ENCODE measurements around the gene HOXD9.

The HOXD9 gene

DNA sequence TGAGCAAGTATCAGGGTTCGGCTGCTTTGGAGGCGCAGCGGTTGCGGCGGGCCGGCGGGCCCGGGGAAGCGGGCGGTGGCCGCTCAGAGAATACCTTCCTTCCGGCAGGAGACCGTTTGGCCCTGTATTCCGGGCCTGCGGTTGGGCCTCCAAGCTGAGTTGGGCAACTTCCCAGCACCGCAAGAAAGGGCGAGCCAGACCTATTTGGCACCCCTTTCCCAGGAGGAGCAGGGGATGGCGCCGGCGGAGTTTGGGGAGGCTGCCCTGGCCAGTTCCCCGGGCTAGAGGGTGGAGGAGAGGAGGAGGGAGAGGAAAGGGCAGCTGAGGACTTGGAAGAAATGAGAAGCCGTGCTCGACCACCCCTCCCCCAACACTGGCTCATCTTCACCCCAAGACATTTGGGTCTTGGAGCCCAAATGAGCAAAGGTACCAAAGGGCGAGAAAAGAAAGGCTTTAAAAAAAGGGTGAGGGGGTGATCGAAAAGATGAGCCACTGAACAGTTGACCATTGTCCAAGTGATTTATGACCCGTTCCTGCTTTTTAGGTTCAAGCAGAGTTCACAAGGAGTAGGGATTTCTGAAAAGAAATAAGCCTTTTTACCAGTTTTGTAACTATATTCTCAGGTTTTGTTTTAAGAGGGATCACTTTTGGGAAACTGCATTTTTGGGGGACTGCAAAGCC lies 43.0 kb downstream of the HOXD9 start:
- DNase-seq (ENCODE audit: low read depth in 3 of 3), result no peak

DNA sequence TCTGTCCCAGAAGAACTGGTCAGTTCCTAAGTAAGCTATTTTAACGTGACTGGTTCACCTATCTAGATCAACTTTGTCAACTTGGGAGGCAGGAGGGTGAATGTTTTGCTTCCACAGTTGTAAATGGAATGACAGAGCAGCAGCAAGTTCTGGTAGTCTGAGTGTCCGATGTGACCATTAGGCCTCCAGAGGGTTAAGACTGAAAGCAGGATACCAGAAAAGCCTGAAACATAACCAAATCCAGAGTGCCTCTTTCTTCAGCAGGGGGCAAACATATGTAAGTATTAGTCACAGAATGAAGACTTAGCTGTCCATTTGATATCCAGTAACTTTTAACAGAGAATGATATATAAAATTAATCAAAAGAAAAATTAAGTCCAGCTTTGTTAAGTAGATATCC lies 43.8 kb downstream of the HOXD9 start:
- no peak for DNase-seq (ENCODE audit: low read depth in 3 of 3)

DNA sequence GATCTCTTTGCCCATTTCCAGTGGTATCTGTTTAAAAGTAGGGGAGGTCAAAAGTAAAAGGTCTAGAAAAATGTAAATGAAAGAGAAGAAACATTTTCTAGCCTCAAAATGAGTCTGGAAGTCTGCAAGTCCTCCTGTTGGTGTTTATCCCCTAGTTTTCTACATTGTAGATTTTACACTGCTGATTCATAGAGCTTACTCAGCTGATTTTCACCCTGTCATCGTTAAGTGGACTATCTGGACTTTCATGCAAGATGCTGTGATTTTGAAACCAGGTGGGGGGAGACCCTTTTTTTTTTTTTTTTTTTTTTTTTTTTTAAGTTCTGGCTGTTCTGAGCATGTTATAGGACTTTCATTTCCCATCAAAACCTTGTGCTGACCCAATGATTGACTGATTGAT lies 44.9 kb downstream of the HOXD9 start:
- DNase-seq (ENCODE audit: low read depth in 3 of 3), result no peak

DNA sequence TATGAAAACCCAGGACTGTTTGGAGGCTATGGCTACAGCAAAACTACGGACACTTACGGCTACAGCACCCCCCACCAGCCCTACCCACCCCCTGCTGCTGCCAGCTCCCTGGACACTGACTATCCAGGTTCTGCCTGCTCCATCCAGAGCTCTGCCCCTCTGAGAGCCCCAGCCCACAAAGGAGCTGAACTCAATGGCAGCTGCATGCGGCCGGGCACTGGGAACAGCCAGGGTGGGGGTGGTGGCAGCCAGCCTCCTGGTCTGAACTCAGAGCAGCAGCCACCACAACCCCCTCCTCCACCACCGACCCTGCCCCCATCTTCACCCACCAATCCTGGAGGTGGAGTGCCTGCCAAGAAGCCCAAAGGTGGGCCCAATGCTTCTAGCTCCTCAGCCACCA lies 46.7 kb downstream of the HOXD9 start:
- DNase-seq (ENCODE audit: low read depth in 3 of 3), result no peak

DNA sequence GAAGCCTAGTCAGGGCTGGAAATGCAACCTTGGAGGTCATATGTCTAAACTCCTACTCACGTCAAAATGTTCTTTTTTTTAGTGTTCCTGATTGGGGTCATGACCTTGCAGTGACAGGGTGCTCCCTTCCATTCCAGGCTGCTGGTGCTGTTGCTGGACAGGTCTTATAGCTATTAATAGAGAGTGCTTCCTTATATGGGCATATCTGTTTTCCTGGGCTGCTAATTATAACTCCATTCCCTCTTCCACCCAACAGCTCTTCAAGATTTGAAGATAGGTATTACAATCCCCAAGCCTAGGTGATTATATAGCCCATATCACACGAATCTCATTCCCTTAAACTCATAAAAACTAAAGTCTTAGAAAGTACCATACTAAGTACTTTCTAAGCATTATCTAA lies 47.2 kb downstream of the HOXD9 start:
- DNase-seq (ENCODE audit: low read depth in 3 of 3), result no peak

DNA sequence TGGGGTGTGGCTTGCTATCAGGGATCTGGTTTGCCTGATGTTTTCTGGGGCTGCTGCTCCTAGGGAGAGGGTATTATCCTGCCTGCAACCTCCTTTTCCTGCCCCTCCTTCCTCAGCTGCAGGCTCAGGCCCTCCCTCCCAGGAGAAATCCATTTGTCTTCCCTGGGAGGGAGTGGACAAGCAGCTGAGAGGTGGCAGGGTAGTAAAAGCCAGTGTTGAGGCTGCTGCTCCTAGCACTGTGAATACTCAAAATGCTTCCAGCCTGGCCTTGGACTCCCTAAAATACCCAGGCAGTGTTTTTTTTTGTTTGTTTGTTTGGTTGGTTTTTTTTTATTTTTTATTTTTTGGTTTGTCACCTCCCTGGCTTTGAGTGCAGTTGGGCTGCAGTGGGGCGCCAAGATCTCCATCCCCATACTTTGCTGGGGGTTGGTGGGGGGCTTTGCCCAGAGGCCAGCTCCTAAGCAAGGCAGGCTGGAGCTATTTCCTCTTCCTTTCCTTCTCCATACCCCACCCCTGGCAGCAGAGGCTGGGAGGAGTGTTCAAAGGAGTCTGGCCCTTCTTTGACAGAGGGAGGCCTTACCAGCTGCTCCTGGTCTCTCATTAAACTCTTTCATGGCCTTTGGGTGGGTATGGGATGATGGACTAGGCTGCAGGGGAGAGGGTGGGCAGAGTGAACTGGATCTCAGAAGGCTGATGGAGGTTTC lies 48.2 kb downstream of the HOXD9 start:
- DNase-seq (ENCODE audit: low read depth in 3 of 3), result no peak

DNA sequence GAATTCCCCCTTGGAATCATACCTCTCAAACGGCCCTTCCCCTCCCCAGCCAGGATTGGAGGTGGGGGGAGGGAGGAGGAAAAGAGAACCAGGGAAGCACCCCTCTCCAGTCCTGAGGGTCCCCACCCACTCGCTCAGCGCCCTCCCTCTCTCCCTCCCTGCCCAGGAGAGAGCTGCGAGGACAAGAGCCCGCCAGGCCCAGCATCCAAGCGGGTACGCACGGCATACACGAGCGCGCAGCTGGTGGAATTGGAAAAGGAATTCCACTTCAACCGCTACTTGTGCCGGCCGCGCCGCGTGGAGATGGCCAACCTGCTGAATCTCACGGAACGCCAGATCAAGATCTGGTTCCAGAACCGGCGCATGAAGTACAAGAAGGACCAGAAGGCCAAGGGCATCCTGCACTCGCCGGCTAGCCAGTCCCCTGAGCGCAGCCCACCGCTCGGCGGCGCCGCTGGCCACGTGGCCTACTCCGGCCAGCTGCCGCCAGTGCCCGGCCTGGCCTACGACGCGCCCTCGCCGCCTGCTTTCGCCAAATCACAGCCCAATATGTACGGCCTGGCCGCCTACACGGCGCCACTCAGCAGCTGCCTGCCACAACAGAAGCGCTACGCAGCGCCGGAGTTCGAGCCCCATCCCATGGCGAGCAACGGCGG lies 49.0 kb downstream of the HOXD9 start:
- no peak for DNase-seq (ENCODE audit: low read depth in 3 of 3)

DNA sequence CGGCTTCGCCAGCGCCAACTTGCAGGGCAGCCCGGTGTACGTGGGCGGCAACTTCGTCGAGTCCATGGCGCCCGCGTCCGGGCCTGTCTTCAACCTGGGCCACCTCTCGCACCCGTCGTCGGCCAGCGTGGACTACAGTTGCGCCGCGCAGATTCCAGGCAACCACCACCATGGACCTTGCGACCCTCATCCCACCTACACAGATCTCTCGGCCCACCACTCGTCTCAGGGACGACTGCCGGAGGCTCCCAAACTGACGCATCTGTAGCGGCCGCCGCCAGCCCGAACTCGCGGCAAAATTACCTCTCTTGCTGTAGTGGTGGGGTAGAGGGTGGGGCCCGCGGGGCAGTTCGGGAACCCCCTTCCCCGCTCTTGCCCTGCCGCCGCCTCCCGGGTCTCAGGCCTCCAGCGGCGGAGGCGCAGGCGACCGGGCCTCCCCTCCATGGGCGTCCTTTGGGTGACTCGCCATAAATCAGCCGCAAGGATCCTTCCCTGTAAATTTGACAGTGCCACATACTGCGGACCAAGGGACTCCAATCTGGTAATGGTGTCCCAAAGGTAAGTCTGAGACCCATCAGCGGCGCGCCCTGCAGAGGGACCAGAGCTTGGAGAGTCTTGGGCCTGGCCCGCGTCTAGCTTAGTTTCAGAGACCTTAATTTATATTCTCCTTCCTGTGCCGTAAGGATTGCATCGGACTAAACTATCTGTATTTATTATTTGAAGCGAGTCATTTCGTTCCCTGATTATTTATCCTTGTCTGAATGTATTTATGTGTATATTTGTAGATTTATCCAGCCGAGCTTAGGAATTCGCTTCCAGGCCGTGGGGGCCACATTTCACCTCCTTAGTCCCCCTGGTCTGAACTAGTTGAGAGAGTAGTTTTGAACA lies 49.7 kb downstream of the HOXD9 start:
- DNase-seq (ENCODE audit: low read depth in 3 of 3), result no peak

DNA sequence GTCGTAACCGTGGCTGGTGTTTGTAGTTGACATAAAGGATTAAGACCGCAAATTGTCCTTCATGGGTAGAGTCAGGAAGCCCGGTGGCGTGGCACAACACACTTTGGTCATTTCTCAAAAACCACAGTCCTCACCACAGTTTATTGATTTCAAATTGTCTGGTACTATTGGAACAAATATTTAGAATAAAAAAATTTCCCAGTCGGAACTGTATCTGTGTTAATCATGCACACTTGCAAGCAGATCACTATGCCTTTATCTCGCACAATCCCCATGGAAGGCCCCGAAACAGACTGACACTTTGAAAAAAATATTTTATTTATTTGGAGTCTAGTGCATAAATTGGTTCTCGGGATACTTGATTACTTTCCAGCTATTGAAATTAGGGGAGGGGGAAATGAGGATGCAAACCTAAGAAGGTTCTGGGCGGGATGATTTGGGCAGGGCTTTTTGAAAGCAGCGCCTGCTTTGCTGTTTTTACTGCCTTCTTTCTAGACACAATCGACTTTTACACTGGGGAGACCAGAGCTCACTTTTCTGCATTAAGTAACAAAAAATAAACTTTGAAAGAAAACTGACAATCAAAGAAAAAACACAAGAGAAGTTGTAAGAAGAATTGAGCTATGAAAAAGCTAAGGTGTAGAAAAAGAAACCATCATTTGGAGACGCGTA lies 50.5 kb downstream of the HOXD9 start:
- no peak for DNase-seq (ENCODE audit: low read depth in 3 of 3)

DNA sequence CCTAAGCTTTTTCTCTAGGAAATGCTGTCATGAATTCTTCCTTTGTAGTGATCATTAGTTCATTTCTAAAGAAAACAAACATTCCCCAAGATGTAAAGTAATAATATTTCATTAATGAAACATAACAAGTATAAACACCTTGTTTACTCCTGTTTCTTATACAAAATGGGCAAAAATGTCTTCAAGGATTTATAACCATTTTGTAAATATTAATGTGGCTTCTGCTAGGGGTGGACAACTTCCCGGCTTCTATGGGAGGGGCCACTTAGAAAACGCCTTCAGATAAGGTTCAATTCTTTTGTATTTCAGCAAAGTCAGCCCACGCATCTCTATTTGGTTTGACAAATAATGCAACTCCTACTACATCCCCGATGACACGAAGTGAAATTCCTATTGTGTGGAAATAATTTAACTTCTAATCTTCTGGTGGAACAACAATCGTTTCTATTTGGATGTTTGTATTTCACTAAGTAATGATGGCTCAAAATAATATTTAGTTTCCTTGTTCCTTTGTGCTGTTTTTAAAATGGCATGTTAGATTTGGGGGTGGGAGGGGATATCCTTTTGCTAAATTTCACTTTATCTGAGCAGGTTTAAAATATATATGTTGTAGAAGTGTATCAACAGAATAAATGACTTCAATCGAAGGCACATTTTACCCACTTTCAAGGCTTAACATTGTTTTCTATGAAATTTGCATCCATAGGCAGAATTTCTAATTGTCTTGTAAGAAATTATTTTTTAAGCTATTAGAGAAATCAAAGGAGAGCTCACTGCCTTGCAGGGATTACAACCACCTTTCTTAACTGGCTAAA lies 51.3 kb downstream of the HOXD9 start:
- DNase-seq (ENCODE audit: low read depth in 3 of 3), result no peak

DNA sequence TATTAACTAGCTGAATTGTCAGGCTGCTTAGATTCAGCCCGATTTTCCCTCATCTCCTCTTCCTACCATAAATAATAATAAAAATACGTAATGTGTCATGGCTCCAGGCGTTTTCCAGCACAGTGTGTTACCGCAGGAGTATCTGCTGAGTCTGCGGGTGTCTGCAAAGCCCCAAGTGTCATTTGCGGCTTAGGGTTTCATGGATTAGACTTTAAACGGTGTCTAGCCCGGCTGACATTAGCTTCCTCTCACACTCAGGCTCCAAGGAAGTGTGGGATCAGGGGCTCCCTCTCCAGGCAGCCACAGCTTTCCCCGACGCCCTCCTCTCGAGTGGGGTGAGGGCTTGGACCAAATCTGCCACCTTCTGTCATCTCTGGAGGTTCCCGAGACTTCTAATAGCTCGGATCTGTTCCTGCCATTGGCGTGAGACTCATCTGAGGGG lies 51.9 kb downstream of the HOXD9 start:
- DNase-seq (ENCODE audit: low read depth in 3 of 3), result no peak

Data from stimulated activated CD4-positive, alpha-beta T cell treated with anti-CD3 and anti-CD28 coated beads, TNF-alpha, amount 100 ng/mL, for 24 hours (primary cell).